Stomach (tissue), 4 donors: Measurements from ENCODE around the gene PCED1B.

ENCODE experiments used
- CTCF ChIP-seq, 7 experiments: fragments of 450-650 bp in 4 of 7; fragments of 200-600 bp in 3 of 7; sonication (generic) in 3 of 7; IDR thresholded peaks; one replicate each; pipeline ENCODE4 v1.5.1; 2016 to 2019; ENCODE audit warnings: antibody characterized with exemption in 7 of 7, control low read depth in 2 of 7, mild to moderate bottlenecking in 1 of 7
- EP300 ChIP-seq: sonication (generic); formaldehyde crosslinking; IDR thresholded peaks from one replicate; pipeline ENCODE4 v1.6.1; 2017; ENCODE audit warnings: antibody characterized with exemption
- POLR2A ChIP-seq, 4 donors: fragments of 450-650 bp; IDR thresholded peaks; one replicate each; pipeline ENCODE4 v1.6.1; 2016; ENCODE audit warnings: antibody characterized with exemption in 4 of 4, control low read depth in 2 of 4, mild to moderate bottlenecking in 1 of 4, moderate library complexity in 1 of 4
- POLR2AphosphoS5 ChIP-seq, 3 donors: sonication (generic); formaldehyde crosslinking; IDR thresholded peaks; one replicate each; pipeline ENCODE4 v1.6.1; 2016; ENCODE audit warnings: antibody characterized with exemption in 3 of 3

- TF ChIP-seq CTCF (IDR thresholded peaks at IDR 0.05) (no peak), POLR2A (IDR thresholded peaks at IDR 0.05) (no peak), POLR2AphosphoS5 (IDR thresholded peaks at IDR 0.05) (no peak), EP300 (no peak)
Measured at GRCh38 chr12:47039756-47040155, 39.7 kb upstream of the PCED1B start.
